Stimulated activated CD4-positive, alpha-beta T cell treated with anti-CD3 and anti-CD28 coated beads, Interleukin-12 subunit alpha, Interleukin-12 subunit beta, amount 100 ng/mL, for 48 hours (primary cell): ENCODE measurements around the gene TSTD1.
A peak's percentile ranks its signal among the peaks of the same experiment; 100 is the strongest.
"Not testable (repeated sequence)": the region's sequence is repeated elsewhere in the genome, so short reads cannot be mapped to it uniquely, and the experiment has no call there.

ENCODE experiments used
- DNase-seq, 3 donors: peaks; one replicate each; pipeline ENCODE4 v3.0.0-alpha.2; 2020; ENCODE audit warnings: low read depth in 2 of 3, low spot score in 1 of 3

The TSTD1 gene

GRCh38 chr1:161069241-161069640 is 30.5 kb upstream of the TSTD1 start:
- DNase-seq, result no peak

DNA sequence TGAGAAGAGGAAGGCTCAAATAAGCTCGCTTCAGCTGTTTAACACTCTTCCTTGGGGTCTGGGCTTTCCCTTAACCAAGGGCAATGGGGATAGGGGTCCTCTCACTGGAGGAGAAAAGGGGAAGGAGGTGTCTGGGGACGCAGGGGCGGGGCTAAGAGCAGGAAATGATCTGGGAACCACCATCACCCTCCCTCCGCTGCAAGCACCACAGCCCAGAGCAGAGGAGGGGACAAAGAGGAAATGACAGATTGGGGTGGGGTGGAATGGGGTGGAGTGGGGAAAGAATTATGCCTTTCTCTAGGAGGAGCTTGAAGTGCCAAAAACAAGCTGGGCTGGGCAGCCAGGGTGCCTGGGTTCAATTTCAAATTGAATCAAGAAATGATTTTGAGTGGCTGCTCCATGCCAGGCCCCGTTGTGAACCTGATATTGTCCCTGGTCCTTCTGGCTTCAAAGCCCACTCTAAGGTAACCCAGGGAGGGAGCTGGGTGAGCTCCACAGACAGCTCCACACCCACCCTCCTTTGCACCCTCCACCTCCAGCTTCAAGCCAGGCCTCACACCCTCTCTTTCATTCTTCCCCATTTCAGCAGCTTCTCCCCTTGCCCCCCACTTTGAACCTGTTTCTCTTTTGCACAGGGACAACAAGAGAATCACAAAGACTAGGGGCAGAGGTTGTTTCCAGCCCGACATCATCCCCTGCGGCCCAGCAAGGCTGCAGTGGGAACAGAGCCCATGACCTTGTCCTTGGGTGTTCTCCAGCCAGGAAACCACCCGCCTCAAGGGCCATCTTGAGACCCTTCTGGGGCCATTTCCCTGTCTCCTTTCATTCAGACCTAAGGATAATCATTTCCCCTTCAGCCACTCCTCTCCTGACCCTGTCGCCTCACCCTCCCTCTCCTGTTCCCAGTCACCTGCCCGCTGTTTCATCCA is 29.8 kb upstream of the TSTD1 start:
- DNase-seq, result peak; percentile 71 to 77 (median 76)

DNA sequence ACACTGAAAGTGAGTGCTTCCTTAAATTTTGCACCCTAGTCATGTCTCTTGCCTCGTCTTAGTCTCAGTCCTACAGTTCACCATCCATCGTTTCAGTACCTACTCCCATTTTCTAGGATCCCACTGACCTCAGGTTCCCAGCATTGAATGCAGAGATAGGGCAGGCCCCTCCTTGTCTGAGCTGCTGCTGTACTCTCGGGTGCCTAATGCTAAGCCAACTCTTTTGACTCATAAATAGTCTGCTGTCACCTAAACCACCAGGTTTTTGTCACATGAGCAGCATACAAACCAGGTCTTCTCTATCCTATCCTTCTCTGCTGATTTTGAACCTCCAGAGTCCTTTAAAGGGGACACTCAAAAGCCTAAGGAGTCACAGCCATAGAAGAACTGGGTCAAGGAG is 27.9 kb upstream of the TSTD1 start:
- no peak for DNase-seq

GRCh38 chr1:161065681-161066080 is 26.9 kb upstream of the TSTD1 start:
- DNase-seq, result not testable (repeated sequence)

DNA sequence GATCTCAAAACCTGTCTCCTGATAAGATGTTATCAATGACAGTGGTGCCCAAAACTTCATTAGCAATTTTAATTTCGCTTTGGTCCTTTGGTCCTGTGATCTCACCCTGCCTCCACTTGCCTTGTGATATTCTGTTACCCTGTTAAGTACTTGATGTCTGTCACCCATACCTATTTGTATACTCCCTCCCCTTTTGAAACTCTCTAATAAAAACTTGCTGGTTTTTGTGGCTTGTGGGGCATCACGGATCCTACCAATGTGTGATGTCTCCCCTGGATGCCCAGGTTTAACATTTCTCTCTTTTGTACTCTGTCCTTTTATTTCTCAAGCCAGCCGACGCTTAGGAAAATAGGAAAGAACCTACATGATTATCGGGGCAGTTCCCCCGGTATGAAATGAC is 25.2 kb upstream of the TSTD1 start:
- not testable (repeated sequence) for DNase-seq

DNA sequence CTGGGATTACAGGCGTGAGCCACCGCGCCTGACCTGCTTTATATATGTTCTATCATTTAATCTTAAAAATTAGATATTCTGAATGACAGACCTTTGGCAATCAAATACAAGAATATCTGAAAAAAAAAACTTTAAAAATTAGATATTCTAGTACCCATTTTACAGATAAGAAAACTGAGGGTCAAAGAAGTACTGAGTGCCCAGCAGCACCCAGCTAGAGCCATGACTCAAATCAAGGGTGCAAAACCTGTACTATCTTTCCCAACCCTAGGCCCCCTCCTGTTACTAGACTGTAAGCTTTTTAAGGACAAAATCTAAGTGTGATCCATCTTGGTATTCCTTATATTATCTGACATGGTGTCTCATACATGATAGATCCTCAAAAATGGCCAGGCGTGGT is 22.7 kb upstream of the TSTD1 start:
- no peak for DNase-seq

GRCh38 chr1:161059293-161059692 is 20.5 kb upstream of the TSTD1 start:
- DNase-seq, result no peak

DNA sequence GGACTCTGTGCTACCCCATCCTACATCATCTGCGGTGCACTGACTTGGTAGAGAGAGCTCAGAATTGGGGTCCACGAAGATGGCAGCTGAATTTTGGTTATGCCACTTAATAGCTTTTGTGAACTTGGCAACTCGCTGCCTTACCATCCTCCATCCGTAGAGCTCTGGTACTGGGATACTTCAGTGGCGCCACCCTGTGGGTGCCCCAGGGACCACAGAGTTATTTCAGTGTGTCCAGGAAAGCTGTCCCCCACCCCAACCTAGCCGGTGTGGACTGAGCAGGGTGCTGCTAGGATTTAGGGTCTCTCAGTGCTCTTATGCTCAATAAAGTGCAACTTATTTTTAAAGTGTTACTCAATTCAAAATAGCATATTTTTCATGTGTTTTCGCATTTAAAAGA is 16.0 kb upstream of the TSTD1 start:
- no peak for DNase-seq

DNA sequence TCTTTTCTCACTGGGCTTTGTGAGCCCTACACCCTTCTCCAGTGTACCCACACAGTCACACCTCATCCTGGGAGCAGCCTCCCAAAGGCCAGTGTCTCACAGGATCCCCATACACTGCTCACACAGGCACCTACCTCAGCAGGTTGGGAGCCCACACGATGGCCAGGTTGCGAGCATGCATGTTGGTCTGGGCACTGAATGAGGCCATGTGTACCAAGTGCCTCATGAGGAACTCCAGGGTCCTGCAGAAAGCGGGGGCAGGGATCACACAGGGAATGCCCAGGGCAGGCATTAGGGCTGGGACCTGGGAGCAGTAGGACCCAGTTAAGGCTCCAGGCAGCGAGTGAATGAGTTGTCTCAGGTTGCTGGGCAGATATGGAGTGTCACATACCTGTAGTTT is 15.5 kb upstream of the TSTD1 start:
- no peak for DNase-seq

DNA sequence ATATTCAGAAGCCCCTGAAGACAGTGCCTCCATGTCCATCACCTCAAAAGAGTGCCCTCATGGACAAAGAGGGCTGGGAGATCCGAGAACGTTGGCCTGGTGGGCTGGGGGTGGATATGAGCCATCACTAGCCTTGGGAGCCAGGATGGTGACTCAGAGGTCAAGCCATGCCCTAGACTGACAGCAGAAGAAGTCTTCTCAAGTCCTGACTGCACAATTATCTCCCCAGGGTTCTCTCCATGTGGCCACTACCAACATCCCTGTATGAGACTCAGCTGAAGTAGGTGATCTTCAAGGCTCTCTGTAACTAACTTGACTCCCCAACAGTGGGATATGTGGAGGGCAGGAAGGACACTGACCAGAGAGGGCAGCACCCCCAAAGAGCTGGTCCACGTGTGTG is 14.1 kb upstream of the TSTD1 start:
- DNase-seq, result no peak

DNA sequence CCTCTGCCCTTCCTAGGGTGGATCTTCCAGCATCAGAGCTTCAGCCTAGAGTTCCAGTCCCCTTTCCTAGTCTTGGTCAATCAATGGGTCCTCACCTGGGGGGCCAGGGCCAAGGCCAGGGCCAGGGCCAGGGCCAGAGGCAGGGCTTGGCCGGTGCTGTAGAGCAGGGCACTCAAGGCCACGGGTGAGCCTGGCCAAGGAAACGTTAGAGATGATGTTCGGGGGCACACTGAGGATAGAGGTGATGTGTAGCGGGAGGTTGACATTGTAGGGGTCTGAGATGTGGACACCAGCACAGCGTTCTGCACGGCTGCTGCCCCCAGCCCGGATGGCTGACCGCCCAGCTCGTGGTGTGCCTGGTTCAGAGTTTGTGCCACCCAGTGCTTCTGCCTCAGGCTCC is 12.5 kb upstream of the TSTD1 start:
- no peak for DNase-seq

GRCh38 chr1:161048949-161049722 is 10.4 kb upstream of the TSTD1 start:
- no peak for DNase-seq

DNA sequence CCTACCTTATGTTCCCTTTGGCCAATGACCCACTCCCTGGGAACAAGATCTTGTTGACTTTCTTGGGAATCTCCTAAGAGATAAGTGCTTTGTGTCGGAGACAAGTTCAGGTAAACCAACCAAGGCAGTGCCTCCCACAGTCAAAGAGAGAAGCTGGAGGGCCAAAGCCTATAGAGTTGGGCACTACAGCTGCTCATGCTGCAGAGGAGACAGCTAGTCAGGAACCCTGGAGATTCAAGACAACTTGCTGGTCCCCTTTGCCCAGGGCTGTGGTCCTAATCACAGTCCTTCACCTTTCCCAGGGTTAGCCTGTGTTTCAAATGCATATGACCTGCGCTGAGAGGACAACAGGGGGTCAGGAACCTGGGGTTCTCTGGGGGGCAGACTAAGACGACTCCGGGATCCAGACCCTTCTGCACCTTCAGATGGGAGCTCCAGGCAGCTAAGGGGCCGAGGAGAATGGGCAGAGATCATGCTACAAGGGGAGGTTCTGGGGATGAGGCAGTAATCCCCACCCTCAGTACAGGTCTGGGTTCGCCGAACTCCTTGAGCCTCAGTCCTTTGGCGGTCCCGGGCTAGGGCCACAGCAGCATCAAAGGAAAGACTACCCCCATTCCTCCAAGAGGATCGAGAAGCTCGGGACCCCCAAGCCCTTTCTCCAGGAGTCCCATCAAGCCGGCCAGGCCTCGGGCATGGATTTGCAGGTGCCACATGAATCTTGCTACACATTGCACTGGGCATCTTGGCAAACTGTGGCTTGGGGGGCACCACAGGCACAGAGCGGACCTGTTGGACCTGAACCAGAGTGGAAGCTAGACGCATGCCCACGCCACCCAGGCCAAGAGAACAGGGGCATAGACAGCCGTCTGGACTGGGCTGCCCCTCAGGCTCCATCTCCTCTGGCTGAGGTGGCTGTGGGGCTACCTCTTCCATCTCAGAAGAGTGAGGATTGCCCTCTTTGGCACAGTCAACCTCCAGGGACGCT is 9.0 kb upstream of the TSTD1 start:
- no peak for DNase-seq

- DNase-seq, result no peak
Observed at GRCh38 chr1:161046605-161047228, 8.0 kb upstream of the TSTD1 start.

GRCh38 chr1:161045736-161046604 is 7.2 kb upstream of the TSTD1 start, which contains the start of gene USF1:
USF1 (minus strand) TSS chr1:161045977; CDS start chr1:161043275, 2,702 bp downstream.
- peak; percentile 86 to 90 (median 87) for DNase-seq

- peak in 1 of 3 donors; percentile 42 for DNase-seq
Observed at GRCh38 chr1:161044908-161045735, 6.4 kb upstream of the TSTD1 start.

DNA sequence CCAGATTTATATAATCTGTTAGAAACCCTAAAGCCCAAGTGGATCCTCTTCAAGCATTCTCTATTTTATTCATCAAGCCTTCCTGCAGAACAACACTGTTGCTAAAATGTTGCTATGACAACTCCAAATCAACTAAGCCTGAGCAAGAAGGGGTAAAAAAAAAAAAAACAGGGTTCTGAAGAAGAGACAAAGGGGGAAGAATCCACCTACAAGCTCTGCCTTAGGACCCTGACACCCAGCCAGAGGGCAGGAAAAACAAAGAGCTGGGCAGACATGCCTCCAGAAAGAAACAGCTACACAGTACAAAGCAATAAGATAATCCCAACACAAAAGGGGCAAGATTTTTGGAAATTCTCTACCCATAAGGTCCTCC is 5.8 kb upstream of the TSTD1 start:
- no peak for DNase-seq

- no peak for DNase-seq
Observed at GRCh38 chr1:161039546-161039945, 782 bp upstream of the TSTD1 start.

- no peak for DNase-seq
Observed at GRCh38 chr1:161039154-161039545, 386 bp upstream of the TSTD1 start.
